Stimulated activated CD4-positive, alpha-beta T cell treated with anti-CD3 and anti-CD28 coated beads, Interleukin-15, amount 100 ng/mL, for 1 hour (primary cell): ENCODE measurements around the gene SYNJ1.
"Not testable (repeated sequence)": the region's sequence is repeated elsewhere in the genome, so short reads cannot be mapped to it uniquely, and the experiment has no call there.

Experiments
- DNase-seq, 2 donors: peaks; one replicate each; pipeline ENCODE4 v3.0.0-alpha.2; 2020; ENCODE audit warnings: low read depth in 1 of 2, low spot score in 1 of 2

Gene SYNJ1

GRCh38 chr21:32698971-32699693, 28.7 kb downstream of the SYNJ1 start:
- no peak for DNase-seq

GRCh38 chr21:32698286-32698685, 29.5 kb downstream of the SYNJ1 start:
- DNase-seq, result no peak

GRCh38 chr21:32695482-32695881, 32.3 kb downstream of the SYNJ1 start:
- DNase-seq, result not testable (repeated sequence)

GRCh38 chr21:32693581-32693980, 34.2 kb downstream of the SYNJ1 start:
- DNase-seq, result no peak

GRCh38 chr21:32690085-32690484, 37.7 kb downstream of the SYNJ1 start:
- no peak for DNase-seq

- DNase-seq, result no peak
Measured at GRCh38 chr21:32687643-32688345, 40.0 kb downstream of the SYNJ1 start.

- no peak for DNase-seq
Measured at GRCh38 chr21:32682696-32683474, 44.9 kb downstream of the SYNJ1 start.

- no peak for DNase-seq
Measured at GRCh38 chr21:32674731-32675130, 53.1 kb downstream of the SYNJ1 start.

- DNase-seq, result no peak
Measured at GRCh38 chr21:32674038-32674437, 53.8 kb downstream of the SYNJ1 start.

GRCh38 chr21:32666258-32666657, 61.6 kb downstream of the SYNJ1 start:
- DNase-seq, result no peak

GRCh38 chr21:32664095-32664494, 63.7 kb downstream of the SYNJ1 start:
- DNase-seq, result not testable (repeated sequence)

- not testable (repeated sequence) for DNase-seq
Measured at GRCh38 chr21:32661981-32662380, 65.8 kb downstream of the SYNJ1 start.

- DNase-seq, result not testable (repeated sequence)
Measured at GRCh38 chr21:32661026-32661782, 66.6 kb downstream of the SYNJ1 start.

GRCh38 chr21:32658524-32658923, 69.3 kb downstream of the SYNJ1 start:
- no peak for DNase-seq

GRCh38 chr21:32653326-32653901, 74.4 kb downstream of the SYNJ1 start:
- DNase-seq, result no peak

GRCh38 chr21:32648165-32648564, 79.6 kb downstream of the SYNJ1 start:
- DNase-seq, result no peak

- no peak for DNase-seq
Measured at GRCh38 chr21:32645261-32646182, 82.3 kb downstream of the SYNJ1 start.

GRCh38 chr21:32641710-32642698, 85.8 kb downstream of the SYNJ1 start:
- DNase-seq, result no peak
